Measurements from ENCODE around the gene GREB1. TPM values are rescaled to one million over a fixed set of nuclear protein-coding genes. Genes with fewer than 3 reads are reported as not detected.

GREB1 gene
- total RNA-seq, 1 experiment from 2014 or later: 1.3 TPM

DNA sequence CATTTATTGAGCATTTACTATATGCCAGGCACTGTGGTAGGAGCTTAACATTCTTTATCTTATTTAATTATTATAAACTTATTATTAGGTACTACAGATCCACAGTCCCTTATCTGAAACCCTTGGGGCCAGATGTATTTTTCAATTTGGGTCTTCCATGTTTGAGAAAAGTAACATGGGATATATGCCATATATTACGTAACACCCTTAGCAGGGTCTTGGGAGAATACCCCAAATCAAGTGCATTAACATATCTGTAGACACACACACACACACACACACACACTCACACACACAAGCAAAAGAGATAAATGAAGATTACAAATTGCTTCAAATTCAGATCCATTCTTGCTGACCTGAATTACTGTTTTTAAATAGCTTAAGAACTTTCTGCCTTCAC, 122.4 kb downstream of the GREB1 start:
- CTCF ChIA-PET: no interaction called here
- Histone ChIP-seq H3K4me3 (ENCODE audit: low read depth, low read length, poor library complexity, severe bottlenecking) (no peak overlapping the region), H3K27me3 (replicated peaks; ENCODE audit: insufficient read depth, low read depth, low read length, poor library complexity) (no peaks in the 10 kb centered on the region), H3K4me1 (ENCODE audit: insufficient read depth, low read length, poor library complexity, severe bottlenecking) (no peaks in the 10 kb centered on the region), H3K9me3 (ENCODE audit: low read depth, low read length, poor library complexity, severe bottlenecking) (no peaks in the 10 kb centered on the region), H3K27ac (ENCODE audit: low read depth, low read length, poor library complexity, severe bottlenecking) (no peak overlapping the region), H3K36me3 (ENCODE audit: insufficient read depth, low read length, poor library complexity, severe bottlenecking) (no peaks in the 10 kb centered on the region)
- no TSS peak for BruUV-seq (replicated peaks)
- DNase-seq (ENCODE audit: low spot score): no peak
- no peak for TF ChIP-seq EZH2 (IDR thresholded peaks at IDR 0.05; ENCODE audit: borderline replicate concordance, low read depth, low read length, poor library complexity, severe bottlenecking)
- TF ChIP-seq, protein P1, sequence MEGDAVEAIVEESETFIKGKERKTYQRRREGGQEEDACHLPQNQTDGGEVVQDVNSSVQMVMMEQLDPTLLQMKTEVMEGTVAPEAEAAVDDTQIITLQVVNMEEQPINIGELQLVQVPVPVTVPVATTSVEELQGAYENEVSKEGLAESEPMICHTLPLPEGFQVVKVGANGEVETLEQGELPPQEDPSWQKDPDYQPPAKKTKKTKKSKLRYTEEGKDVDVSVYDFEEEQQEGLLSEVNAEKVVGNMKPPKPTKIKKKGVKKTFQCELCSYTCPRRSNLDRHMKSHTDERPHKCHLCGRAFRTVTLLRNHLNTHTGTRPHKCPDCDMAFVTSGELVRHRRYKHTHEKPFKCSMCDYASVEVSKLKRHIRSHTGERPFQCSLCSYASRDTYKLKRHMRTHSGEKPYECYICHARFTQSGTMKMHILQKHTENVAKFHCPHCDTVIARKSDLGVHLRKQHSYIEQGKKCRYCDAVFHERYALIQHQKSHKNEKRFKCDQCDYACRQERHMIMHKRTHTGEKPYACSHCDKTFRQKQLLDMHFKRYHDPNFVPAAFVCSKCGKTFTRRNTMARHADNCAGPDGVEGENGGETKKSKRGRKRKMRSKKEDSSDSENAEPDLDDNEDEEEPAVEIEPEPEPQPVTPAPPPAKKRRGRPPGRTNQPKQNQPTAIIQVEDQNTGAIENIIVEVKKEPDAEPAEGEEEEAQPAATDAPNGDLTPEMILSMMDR (conservative IDR thresholded peaks at IDR 0.05; ENCODE audit: low read depth, low read length): no peak
- intact Hi-C loops (cut with micrococcal nuclease; ENCODE audit: unreplicated experiment): no loop called here
- POLR2A ChIA-PET (ENCODE audit: low non-redundant PET): no interaction called here

DNA sequence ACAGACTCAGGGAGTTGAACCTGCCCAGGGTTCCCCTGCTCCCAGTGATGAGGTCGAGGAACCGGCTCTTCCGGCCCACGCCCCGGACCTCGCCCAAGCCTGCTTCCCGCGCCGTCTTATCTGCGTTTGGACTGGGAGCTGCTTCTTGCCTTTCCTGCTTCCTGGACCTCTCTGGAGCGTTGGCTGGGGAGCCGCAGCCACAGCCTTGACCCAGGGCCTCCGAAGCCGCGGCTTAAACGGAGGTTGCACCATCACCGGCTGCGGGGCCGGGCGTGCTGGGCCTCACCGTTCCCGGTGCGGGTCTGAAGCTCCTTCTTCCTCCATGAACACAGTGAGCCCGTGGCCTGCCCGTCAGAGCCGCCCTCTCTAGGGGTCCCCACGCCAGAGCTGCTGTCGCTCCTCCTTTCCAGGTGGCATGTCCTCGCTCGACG, 122.8 kb downstream of the GREB1 start:
- intact Hi-C loops (cut with micrococcal nuclease; ENCODE audit: unreplicated experiment): no loop called here
- H3K27ac ChIP-seq (ENCODE audit: low read depth, low read length, poor library complexity, severe bottlenecking): no peak overlapping the region
- no TSS peak for BruUV-seq (replicated peaks)
- H3K4me3 ChIP-seq (ENCODE audit: low read depth, low read length, poor library complexity, severe bottlenecking): no peak overlapping the region
- ChIA-PET POLR2A (ENCODE audit: low non-redundant PET) (no interaction called here), CTCF (no interaction called here)
- TF ChIP-seq, protein P1 (conservative IDR thresholded peaks at IDR 0.05; ENCODE audit: low read depth, low read length): no peak
- no peak for TF ChIP-seq EZH2 (IDR thresholded peaks at IDR 0.05; ENCODE audit: borderline replicate concordance, low read depth, low read length, poor library complexity, severe bottlenecking)
- H3K4me1 ChIP-seq (ENCODE audit: insufficient read depth, low read length, poor library complexity, severe bottlenecking): no peaks in the 10 kb centered on the region
- DNase-seq (ENCODE audit: low spot score): no peak
- no peaks in the 10 kb centered on the region for H3K9me3 ChIP-seq (ENCODE audit: low read depth, low read length, poor library complexity, severe bottlenecking)
- H3K27me3 ChIP-seq (replicated peaks; ENCODE audit: insufficient read depth, low read depth, low read length, poor library complexity): no peaks in the 10 kb centered on the region
- no peaks in the 10 kb centered on the region for H3K36me3 ChIP-seq (ENCODE audit: insufficient read depth, low read length, poor library complexity, severe bottlenecking)

DNA sequence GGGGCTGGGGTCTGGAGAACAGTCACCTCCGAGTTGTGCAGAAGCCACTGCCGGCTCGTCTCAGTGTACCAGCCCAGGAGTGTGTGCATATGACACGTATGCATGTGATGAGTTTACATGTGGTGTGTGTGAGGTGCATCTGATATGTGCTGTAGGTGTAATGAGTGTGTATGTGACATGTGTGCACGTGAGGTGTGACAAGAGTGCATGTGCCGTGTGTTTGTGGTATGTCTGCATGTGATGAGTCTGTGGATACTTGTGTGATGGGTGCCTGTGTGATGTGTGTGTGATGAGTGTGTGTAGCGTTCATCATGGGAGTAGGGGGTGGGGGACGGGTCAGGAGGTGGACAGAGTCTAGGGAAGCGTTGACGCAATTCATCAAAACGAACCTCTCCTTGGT, 123.3 kb downstream of the GREB1 start:
- BruUV-seq (replicated peaks): no TSS peak
- CTCF ChIA-PET: no interaction called here
- no peaks in the 10 kb centered on the region for H3K27me3 ChIP-seq (replicated peaks; ENCODE audit: insufficient read depth, low read depth, low read length, poor library complexity)
- H3K9me3 ChIP-seq (ENCODE audit: low read depth, low read length, poor library complexity, severe bottlenecking): no peaks in the 10 kb centered on the region
- DNase-seq (ENCODE audit: low spot score): no peak
- no peak overlapping the region for H3K27ac ChIP-seq (ENCODE audit: low read depth, low read length, poor library complexity, severe bottlenecking)
- intact Hi-C loops (cut with micrococcal nuclease; ENCODE audit: unreplicated experiment): no loop called here
- H3K4me1 ChIP-seq (ENCODE audit: insufficient read depth, low read length, poor library complexity, severe bottlenecking): no peaks in the 10 kb centered on the region
- no peak overlapping the region for H3K4me3 ChIP-seq (ENCODE audit: low read depth, low read length, poor library complexity, severe bottlenecking)
- no peak for TF ChIP-seq EZH2 (IDR thresholded peaks at IDR 0.05; ENCODE audit: borderline replicate concordance, low read depth, low read length, poor library complexity, severe bottlenecking)
- TF ChIP-seq, protein P1 (conservative IDR thresholded peaks at IDR 0.05; ENCODE audit: low read depth, low read length): no peak
- POLR2A ChIA-PET (ENCODE audit: low non-redundant PET): no interaction called here
- H3K36me3 ChIP-seq (ENCODE audit: insufficient read depth, low read length, poor library complexity, severe bottlenecking): no peaks in the 10 kb centered on the region
